Fibroblast of lung (primary cell): ENCODE measurements around the gene GJA10. TPM values are rescaled to one million over a fixed set of nuclear protein-coding genes. Genes with fewer than 3 reads are reported as not detected.
"Not testable (repeated sequence)": the region's sequence is repeated elsewhere in the genome, so short reads cannot be mapped to it uniquely, and the experiment has no call there.

ENCODE experiments used
- DNase-seq, 2 donors: peaks; one replicate each; pipeline versions ENCODE4 v3.0.0 to v3.0.0-alpha.2; 2010; ENCODE audit warnings: low read depth in 2 of 2
- H2AFZ ChIP-seq: 2 replicates; pipeline ENCODE4 v1.5.1; 2012; ENCODE audit warnings: low read length, control low read depth, inconsistent platforms
- H3K27ac ChIP-seq: 2 replicates; pipeline ENCODE4 v1.5.1; 2011; ENCODE audit warnings: low read length, control low read depth; ENCODE audit not compliant: insufficient read depth
- H3K27me3 ChIP-seq: 2 replicates; pipeline ENCODE4 v1.5.1; 2011; ENCODE audit warnings: mild to moderate bottlenecking, low read length; ENCODE audit not compliant: control insufficient read depth, insufficient read depth
- H3K36me3 ChIP-seq: 2 replicates; pipeline ENCODE4 v1.5.1; 2011; ENCODE audit warnings: low read length; ENCODE audit not compliant: control insufficient read depth, insufficient read depth
- H3K4me1 ChIP-seq: 2 replicates; pipeline ENCODE4 v1.5.1; 2011; ENCODE audit warnings: low read length; ENCODE audit not compliant: control insufficient read depth, insufficient read depth; ENCODE audit errors: extremely low read depth
- H3K4me2 ChIP-seq: 2 replicates; pipeline ENCODE4 v1.5.1; 2011; ENCODE audit warnings: low read length, control low read depth; ENCODE audit not compliant: insufficient read depth; ENCODE audit errors: extremely low read depth
- H3K4me3 ChIP-seq, 4 experiments: fragments of 200-600 bp in 1 of 4; sonication (generic) in 1 of 4; replicated peaks in 1 of 4; 2 replicates each; pipeline ENCODE4 v1.5.1; 2011 to 2016; ENCODE audit warnings: low read length in 4 of 4, low read depth in 3 of 4, mild to moderate bottlenecking in 3 of 4, control low read depth in 2 of 4, inconsistent platforms in 1 of 4, mixed read lengths in 1 of 4; ENCODE audit not compliant: insufficient read depth in 1 of 4; ENCODE audit errors: control extremely low read depth in 1 of 4
- H3K79me2 ChIP-seq: 2 replicates; pipeline ENCODE4 v1.5.1; 2012; ENCODE audit warnings: mild to moderate bottlenecking, low read length, inconsistent platforms; ENCODE audit not compliant: control insufficient read depth, insufficient read depth
- H3K9ac ChIP-seq: 2 replicates; pipeline ENCODE4 v1.5.1; 2011; ENCODE audit warnings: mild to moderate bottlenecking, low read length, control low read depth; ENCODE audit not compliant: insufficient read depth
- H3K9me3 ChIP-seq: 2 replicates; pipeline ENCODE4 v1.5.1; 2012; ENCODE audit warnings: low read depth, low read length; ENCODE audit not compliant: control insufficient read depth, insufficient read depth
- H4K20me1 ChIP-seq: 2 replicates; pipeline ENCODE4 v1.5.1; 2011; ENCODE audit warnings: low read length; ENCODE audit not compliant: control insufficient read depth, insufficient read depth; ENCODE audit errors: extremely low read depth
- CTCF ChIP-seq, 2 donors: IDR thresholded peaks in 1 of 2; conservative IDR thresholded peaks in 1 of 2; 1 replicate in 1 of 2; 2 replicates in 1 of 2; pipeline ENCODE4 v1.5.1; 2011 to 2012; ENCODE audit warnings: low read length in 2 of 2, control low read depth in 1 of 2, inconsistent platforms in 1 of 2, low read depth in 1 of 2, mild to moderate bottlenecking in 1 of 2
- EZH2 ChIP-seq: IDR thresholded peaks from 2 replicates; pipeline ENCODE4 v1.5.1; 2012; ENCODE audit warnings: low read length, control low read depth, mild to moderate bottlenecking; ENCODE audit errors: missing control alignments
- polyA plus RNA-seq, 2 donors: library from polyadenylated mRNA; depleted of rRNA in 1 of 2; stranded (reverse) in 1 of 2; unstranded in 1 of 2; fragments of >200 nt; gene quantifications; 2 replicates each; pipeline ENCODE4 v1.2.1, GENCODE V29; 2011 to 2012; ENCODE audit warnings: missing spikeins in 1 of 2
- total RNA-seq: library from RNA; depleted of rRNA; stranded (reverse); fragments of >200 nt; gene quantifications from 2 replicates; pipeline ENCODE4 v1.2.1, GENCODE V29; 2014

The GJA10 gene
- total and polyA plus RNA-seq, 2 donors (not counting 1 experiment from before 2014, with no cell fraction given), result not detected

GRCh38 chr6:89888138-89888514 is 6.1 kb upstream of the GJA10 start:
- Histone ChIP-seq H3K36me3 (no peaks in the 10 kb centered on the region), H3K9ac (no peak overlapping the region), H3K27me3 (no peaks in the 10 kb centered on the region), H3K4me2 (no peak overlapping the region), H3K4me1 (no peaks in the 10 kb centered on the region), H3K4me3 (no peak overlapping the region), H3K27ac (no peak overlapping the region), H3K79me2 (no peaks in the 10 kb centered on the region), H4K20me1 (no peaks in the 10 kb centered on the region), H3K9me3 (no peaks in the 10 kb centered on the region), H2AFZ (no peak overlapping the region)
- TF ChIP-seq CTCF (conservative IDR thresholded peaks at IDR 0.05 in 1 of 2, IDR thresholded peaks at IDR 0.05 in 1 of 2; ENCODE audit: low read depth in 1 of 2, low read length in 2 of 2) (no peak), EZH2 (no peak)
- DNase-seq, result no peak

GRCh38 chr6:89888871-89889270 is 5.4 kb upstream of the GJA10 start:
- H3K27me3 ChIP-seq, result no peaks in the 10 kb centered on the region
- no peak overlapping the region for H3K4me2 ChIP-seq
- H3K4me3 ChIP-seq, result no peak overlapping the region
- DNase-seq, result no peak
- no peaks in the 10 kb centered on the region for H3K4me1 ChIP-seq
- no peaks in the 10 kb centered on the region for H3K79me2 ChIP-seq
- H3K9me3 ChIP-seq, result no peaks in the 10 kb centered on the region
- no peak overlapping the region for H2AFZ ChIP-seq
- no peak overlapping the region for H3K9ac ChIP-seq
- no peaks in the 10 kb centered on the region for H3K36me3 ChIP-seq
- no peaks in the 10 kb centered on the region for H4K20me1 ChIP-seq
- no peak overlapping the region for H3K27ac ChIP-seq
- no peak for TF ChIP-seq CTCF (conservative IDR thresholded peaks at IDR 0.05 in 1 of 2, IDR thresholded peaks at IDR 0.05 in 1 of 2; ENCODE audit: low read depth in 1 of 2, low read length in 2 of 2)
- no peak for TF ChIP-seq EZH2

- H4K20me1 ChIP-seq, H3K4me3 ChIP-seq, H3K9me3 ChIP-seq, H3K4me1 ChIP-seq, H2AFZ ChIP-seq, H3K4me2 ChIP-seq, H3K27ac ChIP-seq, H3K36me3 ChIP-seq, H3K9ac ChIP-seq, H3K27me3 ChIP-seq, H3K79me2 ChIP-seq, DNase-seq: not testable (repeated sequence)
Observed at GRCh38 chr6:89890845-89891528, 3.3 kb upstream of the GJA10 start.

- DNase-seq, H4K20me1 ChIP-seq, H3K27me3 ChIP-seq, H3K4me2 ChIP-seq, H3K9me3 ChIP-seq, H3K79me2 ChIP-seq, H3K27ac ChIP-seq, H3K4me3 ChIP-seq, H3K9ac ChIP-seq, H3K36me3 ChIP-seq, H3K4me1 ChIP-seq, H2AFZ ChIP-seq: not testable (repeated sequence)
Observed at GRCh38 chr6:89892577-89892976, 1.7 kb upstream of the GJA10 start.
